Left lung (tissue), 10 donors: Measurements from ENCODE around the gene RNASE8. TPM values are rescaled to one million over a fixed set of nuclear protein-coding genes. Genes with fewer than 3 reads are reported as not detected.

ENCODE experiments used
- ATAC-seq: fragments of 200-7000 bp; cut with Tn5 transposase; one replicate; pipeline ENCODE4 v1.9.1; 2020; ENCODE audit warnings: moderate library complexity
- DNase-seq, 4 donors: peaks; one replicate each; pipeline ENCODE4 v3.0.0-alpha.2; 2013 to 2020
- H3K27ac ChIP-seq, 2 donors: fragments of 200-600 bp; sonication (generic) in 1 of 2; one replicate each; pipeline versions ENCODE4 v1.5.0 to v1.8.0; 2020 to 2021
- H3K27me3 ChIP-seq, 2 donors: fragments of 200-600 bp; sonication (generic) in 1 of 2; one replicate each; pipeline versions ENCODE4 v1.5.0 to v1.8.0; 2020 to 2021
- H3K36me3 ChIP-seq, 2 donors: fragments of 200-600 bp; sonication (generic) in 1 of 2; one replicate each; pipeline versions ENCODE4 v1.5.0 to v1.8.0; 2020 to 2021
- H3K4me1 ChIP-seq, 2 donors: fragments of 200-600 bp; one replicate each; pipeline ENCODE4 v1.8.0; 2021
- H3K4me3 ChIP-seq, 2 donors: fragments of 200-600 bp; sonication (generic) in 1 of 2; one replicate each; pipeline versions ENCODE4 v1.5.0 to v1.8.0; 2020 to 2021; ENCODE audit warnings: mild to moderate bottlenecking in 1 of 2
- H3K9me3 ChIP-seq, 2 donors: fragments of 200-600 bp; sonication (generic) in 1 of 2; one replicate each; pipeline versions ENCODE4 v1.5.0 to v1.8.0; 2020 to 2021
- CTCF ChIP-seq, 2 donors: fragments of 200-600 bp; sonication (generic) in 1 of 2; IDR thresholded peaks; one replicate each; pipeline versions ENCODE4 v1.5.0 to v1.8.0; 2021; ENCODE audit warnings: antibody characterized with exemption in 2 of 2
- intact Hi-C, 2 donors: fragments of 100-400 bp; cut with DNase I; formaldehyde crosslinking; loops; one replicate each; pipeline versions ENCODE4 v1.11.2 to v1.14.2; 2022
- polyA plus RNA-seq, 6 donors: library from polyadenylated mRNA; unstranded; fragments of 120-200 nt; gene quantifications; one replicate each; pipeline ENCODE4 v1.2.1, GENCODE V29; 2013; ENCODE audit not compliant: insufficient read length in 6 of 6
- total RNA-seq, 2 donors: library from RNA; stranded (reverse); fragmentation: NEBNext Ultra II Directional; extraction: Animal tissue kit (Norgen Biotek cat#: 25700); gene quantifications; one replicate each; pipeline ENCODE4 v1.2.1, GENCODE V29; 2021
- donor health status: DM: no; HTN: yes; CAD: no.
- donor health status: DM: no; HTN: no; CAD: no.

The RNASE8 gene
- total and polyA plus RNA-seq, 8 donors = 0.21 to 0.31 TPM; not detected in 6

GRCh38 chr14:21024585-21025370 lies 32.8 kb upstream of the RNASE8 start, which contains the start of gene NDRG2:
Gene NDRG2, minus strand, starts transcription at chr14:21025061. Its CDS starts 1,746 bp downstream, at chr14:21023315.
- peaks cover 0 to 35% of the 10 kb centered on the region in 2 donors for H3K27me3 ChIP-seq
- no peak for TF ChIP-seq CTCF (IDR thresholded peaks at IDR 0.05)
- DNase-seq (peak; percentile 69 to 91 (median 84)), ATAC-seq (peak; percentile 95)
- H3K27ac ChIP-seq = peak within 1 kb of the TSS; percentile 21 to 67
- peaks cover 7 to 19% of the 10 kb centered on the region in 2 donors for H3K4me1 ChIP-seq
- intact Hi-C loops = no loop called here
- H3K9me3 ChIP-seq = no peaks in the 10 kb centered on the region
- H3K4me3 ChIP-seq = peak within 1 kb of the TSS; percentile 46 to 71
- H3K36me3 ChIP-seq = peaks cover 0 to 6% of the 10 kb centered on the region in 2 donors

GRCh38 chr14:21025371-21026273 lies 32.0 kb upstream of the RNASE8 start:
- DNase-seq (peak in 2 of 4 donors; percentile 63 to 66), ATAC-seq (peak; percentile 52)
- Histone ChIP-seq H3K9me3 (no peaks in the 10 kb centered on the region), H3K4me1 (peaks cover 7 to 19% of the 10 kb centered on the region in 2 donors), H3K36me3 (peaks cover 0 to 6% of the 10 kb centered on the region in 2 donors), H3K4me3 (peak overlapping the region; percentile 46 to 71), H3K27me3 (peaks cover 0 to 35% of the 10 kb centered on the region in 2 donors), H3K27ac (peak overlapping the region; percentile 21 to 67)
- TF ChIP-seq CTCF (IDR thresholded peaks at IDR 0.05) = no peak
- intact Hi-C loops = no loop called here

- intact Hi-C loops = no loop called here
- Histone ChIP-seq H3K27me3 (peaks cover 0 to 35% of the 10 kb centered on the region in 2 donors), H3K4me1 (peaks cover 7 to 19% of the 10 kb centered on the region in 2 donors), H3K9me3 (no peaks in the 10 kb centered on the region), H3K27ac (peak overlapping the region in 1 of 2 donors; percentile 30), H3K36me3 (peaks cover 0 to 1% of the 10 kb centered on the region in 2 donors), H3K4me3 (no peak overlapping the region)
- TF ChIP-seq CTCF (IDR thresholded peaks at IDR 0.05) = no peak
- ATAC-seq (no peak), DNase-seq (no peak)
Observed at GRCh38 chr14:21026274-21026987, 31.2 kb upstream of the RNASE8 start.

GRCh38 chr14:21026988-21027315 lies 30.7 kb upstream of the RNASE8 start:
- Histone ChIP-seq H3K36me3 (no peaks in the 10 kb centered on the region), H3K9me3 (no peaks in the 10 kb centered on the region), H3K4me3 (no peak overlapping the region), H3K27ac (peak overlapping the region in 1 of 2 donors; percentile 30), H3K27me3 (peaks cover 0 to 35% of the 10 kb centered on the region in 2 donors), H3K4me1 (peaks cover 7 to 19% of the 10 kb centered on the region in 2 donors)
- intact Hi-C loops = no loop called here
- no peak for TF ChIP-seq CTCF (IDR thresholded peaks at IDR 0.05)
- DNase-seq (no peak), ATAC-seq (no peak)
